Adipocyte (in vitro differentiated cells): Measurements from ENCODE around the gene OXA1L.
"Not testable (repeated sequence)": the region's sequence is repeated elsewhere in the genome, so short reads cannot be mapped to it uniquely, and the experiment has no call there.

Experiments used
- DNase-seq: peaks from one replicate; pipeline ENCODE4 v3.0.0-alpha.2; 2015; ENCODE audit warnings: low read depth
- H3K27me3 ChIP-seq: replicated peaks from 2 replicates; pipeline ENCODE4 v1.7.0; 2013; ENCODE audit warnings: mild to moderate bottlenecking, low read length, moderate library complexity; ENCODE audit not compliant: control insufficient read depth, insufficient read depth
- H3K36me3 ChIP-seq: 2 replicates; pipeline ENCODE4 v1.7.0; 2013; ENCODE audit warnings: low read length, mild to moderate bottlenecking, moderate library complexity; ENCODE audit not compliant: control insufficient read depth, insufficient read depth, severe bottlenecking
- H3K4me1 ChIP-seq: 2 replicates; pipeline ENCODE4 v1.7.0; 2013; ENCODE audit warnings: mild to moderate bottlenecking, low read length, moderate library complexity; ENCODE audit not compliant: control insufficient read depth, insufficient read depth
- H3K4me3 ChIP-seq: 2 replicates; pipeline ENCODE4 v1.7.0; 2013; ENCODE audit warnings: mild to moderate bottlenecking, low read length, moderate library complexity
- H3K9ac ChIP-seq: 2 replicates; pipeline ENCODE4 v1.7.0; 2013; ENCODE audit warnings: mild to moderate bottlenecking, low read length, moderate library complexity
- H3K9me3 ChIP-seq: 2 replicates; pipeline ENCODE4 v1.7.0; 2013; ENCODE audit warnings: mild to moderate bottlenecking, low read length, moderate library complexity; ENCODE audit not compliant: control insufficient read depth

Gene OXA1L

GRCh38 chr14:22739423-22739822 is 27.1 kb upstream of the OXA1L start:
- Histone ChIP-seq H3K4me1 (peaks cover 4% of the 10 kb centered on the region), H3K9me3 (peaks cover 2% of the 10 kb centered on the region), H3K9ac (no peak overlapping the region), H3K27me3 (no peaks in the 10 kb centered on the region), H3K4me3 (no peak overlapping the region), H3K36me3 (no peaks in the 10 kb centered on the region)
- no peak for DNase-seq

- DNase-seq = no peak
- H3K36me3 ChIP-seq = no peaks in the 10 kb centered on the region
- H3K4me3 ChIP-seq = no peak overlapping the region
- H3K4me1 ChIP-seq = peaks cover 2% of the 10 kb centered on the region
- no peak overlapping the region for H3K9ac ChIP-seq
- H3K27me3 ChIP-seq = no peaks in the 10 kb centered on the region
- peaks cover 2% of the 10 kb centered on the region for H3K9me3 ChIP-seq
Measured at GRCh38 chr14:22740020-22740419, 26.5 kb upstream of the OXA1L start.

GRCh38 chr14:22747769-22748168 is 18.7 kb upstream of the OXA1L start:
- no peaks in the 10 kb centered on the region for H3K9me3 ChIP-seq
- DNase-seq = no peak
- H3K27me3 ChIP-seq = peaks cover 13% of the 10 kb centered on the region
- no peaks in the 10 kb centered on the region for H3K36me3 ChIP-seq
- peaks cover 5% of the 10 kb centered on the region for H3K4me1 ChIP-seq
- H3K4me3 ChIP-seq = no peak overlapping the region
- H3K9ac ChIP-seq = no peak overlapping the region

- Histone ChIP-seq H3K36me3 (no peaks in the 10 kb centered on the region), H3K27me3 (peaks cover 13% of the 10 kb centered on the region), H3K9ac (no peak overlapping the region), H3K4me1 (peaks cover 5% of the 10 kb centered on the region), H3K4me3 (no peak overlapping the region), H3K9me3 (no peaks in the 10 kb centered on the region)
- DNase-seq = no peak
Measured at GRCh38 chr14:22748206-22748605, 18.3 kb upstream of the OXA1L start.

- no peak for DNase-seq
- Histone ChIP-seq H3K4me1 (peaks cover 6% of the 10 kb centered on the region), H3K9me3 (no peaks in the 10 kb centered on the region), H3K4me3 (no peak overlapping the region), H3K36me3 (no peaks in the 10 kb centered on the region), H3K27me3 (peaks cover 13% of the 10 kb centered on the region), H3K9ac (no peak overlapping the region)
Measured at GRCh38 chr14:22748631-22749068, 17.8 kb upstream of the OXA1L start.

- no peak for DNase-seq
- Histone ChIP-seq H3K9ac (no peak overlapping the region), H3K9me3 (no peaks in the 10 kb centered on the region), H3K4me1 (peaks cover 8% of the 10 kb centered on the region), H3K36me3 (no peaks in the 10 kb centered on the region), H3K4me3 (no peak overlapping the region), H3K27me3 (peaks cover 13% of the 10 kb centered on the region)
Measured at GRCh38 chr14:22752422-22752821, 14.1 kb upstream of the OXA1L start.

- no peaks in the 10 kb centered on the region for H3K9me3 ChIP-seq
- no peak overlapping the region for H3K9ac ChIP-seq
- H3K36me3 ChIP-seq = no peaks in the 10 kb centered on the region
- peaks cover 13% of the 10 kb centered on the region for H3K27me3 ChIP-seq
- no peak overlapping the region for H3K4me3 ChIP-seq
- peak; percentile 10 for DNase-seq
- peaks cover 4% of the 10 kb centered on the region for H3K4me1 ChIP-seq
Measured at GRCh38 chr14:22753586-22753985, 12.9 kb upstream of the OXA1L start.

- not testable (repeated sequence) for H3K27me3 ChIP-seq, DNase-seq
Measured at GRCh38 chr14:22757972-22758650, 8.4 kb upstream of the OXA1L start.

GRCh38 chr14:22761734-22762133 is 4.8 kb upstream of the OXA1L start:
- peaks cover 4% of the 10 kb centered on the region for H3K36me3 ChIP-seq
- DNase-seq = no peak
- H3K27me3 ChIP-seq = no peaks in the 10 kb centered on the region
- H3K9ac ChIP-seq = no peak overlapping the region
- no peak overlapping the region for H3K4me3 ChIP-seq
- H3K4me1 ChIP-seq = peaks cover 4% of the 10 kb centered on the region
- H3K9me3 ChIP-seq = peaks cover 21% of the 10 kb centered on the region

More at GRCh38 chr14:22757972-22758650, 8.4 kb upstream of the OXA1L start:
- H3K4me3 ChIP-seq, H3K36me3 ChIP-seq, H3K4me1 ChIP-seq, H3K9ac ChIP-seq: not testable (repeated sequence)
- H3K9me3 ChIP-seq = peaks cover 21% of the 10 kb centered on the region

GRCh38 chr14:22764382-22764781 is 2.1 kb upstream of the OXA1L start:
- Histone ChIP-seq H3K9me3 (peaks cover 21% of the 10 kb centered on the region), H3K27me3 (no peaks in the 10 kb centered on the region), H3K4me1 (peaks cover 17% of the 10 kb centered on the region), H3K9ac (no peak overlapping the region), H3K36me3 (peaks cover 13% of the 10 kb centered on the region), H3K4me3 (no peak overlapping the region)
- no peak for DNase-seq

- peak overlapping the region; percentile 95 for H3K9ac ChIP-seq
- H3K4me1 ChIP-seq = peaks cover 17% of the 10 kb centered on the region
- no peak for DNase-seq
- H3K9me3 ChIP-seq = peaks cover 6% of the 10 kb centered on the region
- H3K36me3 ChIP-seq = peaks cover 35% of the 10 kb centered on the region
- no peaks in the 10 kb centered on the region for H3K27me3 ChIP-seq
- H3K4me3 ChIP-seq = peak overlapping the region; percentile 95
Measured at GRCh38 chr14:22767323-22767589, 768 bp downstream of the OXA1L start.

- Histone ChIP-seq H3K27me3 (no peaks in the 10 kb centered on the region), H3K4me1 (peaks cover 17% of the 10 kb centered on the region), H3K4me3 (no peak overlapping the region), H3K9ac (no peak overlapping the region), H3K36me3 (peaks cover 52% of the 10 kb centered on the region), H3K9me3 (no peaks in the 10 kb centered on the region)
- no peak for DNase-seq
Measured at GRCh38 chr14:22768947-22769346, 2.5 kb downstream of the OXA1L start.
